ENCODE measurements around the gene DUSP1. TPM values are rescaled to one million over a fixed set of nuclear protein-coding genes. Genes with fewer than 3 reads are reported as not detected.
A peak's percentile ranks its signal among the peaks of the same experiment; 100 is the strongest.

DUSP1 gene
- total and polyA plus RNA-seq, 9 of the 15 experiments (the other 6 are each of a cell fraction or from before 2014, with no cell fraction given): 2.1 to 14.2 (median 8.5) TPM

- peak in 1 of 2 experiments; percentile 76; a peak in 2 of 4 replicates for TF ChIP-seq ZNF639 (CRISPR knock-in tag; conservative IDR thresholded peaks at IDR 0.05 in 1 of 2, IDR thresholded peaks at IDR 0.05 in 1 of 2)
- no peak for TF ChIP-seq ELF1 (tag; IDR thresholded peaks at IDR 0.05)
- no peak for TF ChIP-seq NR2C2 (CRISPR knock-in tag; IDR thresholded peaks at IDR 0.05)
- peak; percentile 44; the same call in 1 of the 2 replicates for TF ChIP-seq NR2C2 (tag; IDR thresholded peaks at IDR 0.05)
- TF ChIP-seq RUNX1 (IDR thresholded peaks at IDR 0.05; ENCODE audit: low read depth): 0 out of 2 replicates have a peak, but pooled peaks have one; percentile 13
- TF ChIP-seq ZFP36 (IDR thresholded peaks at IDR 0.05; ENCODE audit: low read depth, low read length, partially characterized antibody): no peak
- TF ChIP-seq ZBTB17 (CRISPR knock-in tag; IDR thresholded peaks at IDR 0.05): 0 out of 2 replicates have a peak, but pooled peaks have one; percentile 65
- peak; percentile 59 for TF ChIP-seq USF2 (CRISPR knock-in tag; IDR thresholded peaks at IDR 0.05)
- 0 out of 2 replicates have a peak, but pooled peaks have one; percentile 27 for TF ChIP-seq TAF7 (tag; IDR thresholded peaks at IDR 0.05)
- no peak for TF ChIP-seq SAFB2 (IDR thresholded peaks at IDR 0.05; ENCODE audit: borderline replicate concordance, low read depth, low read length, severe bottlenecking)
- TF ChIP-seq YY1 (IDR thresholded peaks at IDR 0.05; ENCODE audit: borderline replicate concordance in 1 of 3, control insufficient read depth in 1 of 3, extremely low read depth in 1 of 3, insufficient read depth in 3 of 3, insufficient read length in 1 of 3, insufficient replicate concordance in 2 of 3, low read depth in 1 of 3, low read length in 2 of 3): peak in 1 of 3 experiments; percentile 7
- TF ChIP-seq BCLAF1 (IDR thresholded peaks at IDR 0.05; ENCODE audit: borderline replicate concordance in 1 of 2, control insufficient read depth in 1 of 2, low read depth in 2 of 2, low read length in 1 of 2): no peak
- TF ChIP-seq ETV1 (tag; conservative IDR thresholded peaks at IDR 0.05; ENCODE audit: low read depth): peak; percentile 45
- TF ChIP-seq HDAC1 (IDR thresholded peaks at IDR 0.05): no peak; a peak in 1 of 4 replicates
- no peak for TF ChIP-seq ZNF699 (CRISPR knock-in tag; IDR thresholded peaks at IDR 0.05; ENCODE audit: insufficient replicate concordance)
- TF ChIP-seq RCOR1 (IDR thresholded peaks at IDR 0.05; ENCODE audit: borderline replicate concordance in 1 of 2, low read depth in 2 of 2, low read length in 2 of 2): peak in 1 of 2 experiments; percentile 34; a peak in 1 of 4 replicates
- TF ChIP-seq HBP1 (CRISPR knock-in tag; IDR thresholded peaks at IDR 0.05): no peak
Measured at GRCh38 chr5:172788771-172789686, 18.0 kb upstream of the DUSP1 start (continued).
